AG04450 (cell line): ENCODE data around the gene PPP1R27. TPM values are rescaled to one million over a fixed set of nuclear protein-coding genes. Genes with fewer than 3 reads are reported as not detected.

Source experiments
- CTCF ChIA-PET: fragments of 300-600, 350-600 bp; formaldehyde crosslinking; extraction: SDS; loops from one replicate; lab custom pipeline; 2022; ENCODE audit warnings: antibody characterized with exemption, inconsistent platforms; lab: Charles Lee
- POLR2A ChIA-PET: fragments of 350-600 bp; formaldehyde crosslinking; extraction: SDS; loops from one replicate; lab custom pipeline; 2021; ENCODE audit warnings: antibody characterized with exemption, inconsistent platforms; lab: Yijun Ruan, JAX
- DNase-seq: peaks from one replicate; pipeline ENCODE4 v3.0.0-alpha.2; 2011; ENCODE audit warnings: low read depth, low spot score
- H3K27ac ChIP-seq: one replicate; pipeline ENCODE4 v1.5.1; 2012; ENCODE audit warnings: low read depth, low read length, control low read depth
- H3K27me3 ChIP-seq: one replicate; pipeline ENCODE4 v1.6.0; 2012; ENCODE audit warnings: low read length; ENCODE audit not compliant: control insufficient read depth, insufficient read depth
- H3K4me3 ChIP-seq: 2 replicates; pipeline ENCODE4 v1.5.1; 2011; ENCODE audit warnings: mild to moderate bottlenecking, low read depth, low read length, control low read depth
- H3K9me3 ChIP-seq: 2 replicates; pipeline ENCODE4 v1.5.1; 2012; ENCODE audit warnings: low read length; ENCODE audit not compliant: control insufficient read depth, insufficient read depth
- polyA plus RNA-seq: library from polyadenylated mRNA; depleted of rRNA; stranded (reverse); fragments of >200 nt; gene quantifications from 2 replicates; pipeline ENCODE4 v1.2.3, GENCODE V29; 2011
- TF ChIP-seq, protein P1 (sequence below): IDR thresholded peaks from 2 replicates; pipeline ENCODE4 v1.5.1; 2011; ENCODE audit warnings: low read depth, low read length, control low read depth, inconsistent platforms

PPP1R27 gene
- polyA plus RNA-seq, 1 experiment = not detected

DNA sequence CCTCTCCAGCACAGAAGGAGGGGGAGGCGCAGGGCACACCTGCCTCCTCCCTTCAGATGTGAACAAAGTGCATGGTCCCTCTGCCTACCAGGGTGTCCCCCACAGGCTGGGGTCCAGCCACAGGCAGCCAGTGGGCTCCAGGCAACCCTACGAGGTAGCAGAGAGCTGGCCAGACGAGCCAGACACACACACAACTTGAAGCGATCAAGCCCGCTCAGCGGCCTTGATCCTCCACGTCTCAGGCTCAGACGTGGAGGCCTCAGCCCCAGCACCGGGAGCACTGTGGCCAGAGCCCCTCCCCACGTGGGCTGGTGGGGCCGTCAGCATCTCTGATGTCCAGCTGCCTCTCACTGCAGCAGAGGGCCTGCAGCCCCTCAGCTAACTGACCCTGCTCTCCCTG is 10.3 kb downstream of the PPP1R27 start:
- ChIA-PET CTCF (interaction anchor here (0.5 kb wide), 1 partner anchor 20 kb away, joined by 5 read pairs; no protein-coding TSS in a partner anchor), POLR2A (interaction anchor here (1.4 kb wide), 1 partner anchor 17 kb away, joined by 4 read pairs; no protein-coding TSS in a partner anchor)
- Histone ChIP-seq H3K9me3 (no peaks in the 10 kb centered on the region; the same call in 1 of the 2 replicates), H3K27ac (no peak overlapping the region), H3K4me3 (no peak overlapping the region), H3K27me3 (no peaks in the 10 kb centered on the region)
- no peak for DNase-seq
- TF ChIP-seq, protein P1, sequence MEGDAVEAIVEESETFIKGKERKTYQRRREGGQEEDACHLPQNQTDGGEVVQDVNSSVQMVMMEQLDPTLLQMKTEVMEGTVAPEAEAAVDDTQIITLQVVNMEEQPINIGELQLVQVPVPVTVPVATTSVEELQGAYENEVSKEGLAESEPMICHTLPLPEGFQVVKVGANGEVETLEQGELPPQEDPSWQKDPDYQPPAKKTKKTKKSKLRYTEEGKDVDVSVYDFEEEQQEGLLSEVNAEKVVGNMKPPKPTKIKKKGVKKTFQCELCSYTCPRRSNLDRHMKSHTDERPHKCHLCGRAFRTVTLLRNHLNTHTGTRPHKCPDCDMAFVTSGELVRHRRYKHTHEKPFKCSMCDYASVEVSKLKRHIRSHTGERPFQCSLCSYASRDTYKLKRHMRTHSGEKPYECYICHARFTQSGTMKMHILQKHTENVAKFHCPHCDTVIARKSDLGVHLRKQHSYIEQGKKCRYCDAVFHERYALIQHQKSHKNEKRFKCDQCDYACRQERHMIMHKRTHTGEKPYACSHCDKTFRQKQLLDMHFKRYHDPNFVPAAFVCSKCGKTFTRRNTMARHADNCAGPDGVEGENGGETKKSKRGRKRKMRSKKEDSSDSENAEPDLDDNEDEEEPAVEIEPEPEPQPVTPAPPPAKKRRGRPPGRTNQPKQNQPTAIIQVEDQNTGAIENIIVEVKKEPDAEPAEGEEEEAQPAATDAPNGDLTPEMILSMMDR = no peak

DNA sequence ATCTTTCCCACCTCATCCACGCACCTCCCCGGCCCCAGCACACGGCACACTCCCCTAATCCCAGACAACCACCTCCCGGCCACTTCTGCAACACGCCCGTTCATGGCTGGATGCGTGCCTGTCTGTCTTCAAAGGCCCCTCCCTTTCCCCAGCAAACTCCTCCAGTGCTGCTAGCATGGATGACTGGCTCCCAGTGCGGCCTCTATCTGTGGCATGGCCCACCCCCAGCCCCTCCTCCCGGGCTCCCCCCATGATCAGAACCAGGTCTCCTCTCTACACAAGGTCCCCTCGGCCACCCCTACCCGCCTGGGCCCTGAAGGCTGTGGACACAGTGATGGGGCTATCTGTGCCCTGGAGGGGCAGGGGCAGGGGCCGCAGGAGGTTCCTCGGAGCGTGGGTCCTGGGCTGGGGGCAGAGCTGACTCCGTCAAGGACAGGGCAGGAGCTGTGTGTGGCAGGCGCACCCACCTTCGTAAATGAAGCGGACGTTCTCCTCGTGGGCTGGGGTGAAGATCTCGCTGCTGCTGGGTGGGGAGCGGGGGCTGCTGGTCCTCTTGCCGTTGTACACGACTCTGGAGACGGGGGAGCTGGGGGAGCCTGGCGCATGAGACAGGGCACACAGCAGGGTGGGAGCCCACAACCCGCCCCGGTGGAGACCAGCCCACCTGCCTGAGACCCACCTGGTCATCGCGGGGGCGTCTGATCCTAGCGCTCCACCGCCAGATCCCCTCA is 10.9 kb downstream of the PPP1R27 start:
- TF ChIP-seq, protein P1 = no peak
- Histone ChIP-seq H3K27me3 (peaks cover 2% of the 10 kb centered on the region), H3K27ac (no peak overlapping the region), H3K9me3 (no peaks in the 10 kb centered on the region; the same call in 1 of the 2 replicates), H3K4me3 (no peak overlapping the region)
- POLR2A ChIA-PET = no interaction called here
- no peak for DNase-seq
- CTCF ChIA-PET = no interaction called here

GRCh38 chr17:81822996-81823819 is 11.6 kb downstream of the PPP1R27 start:
- Histone ChIP-seq H3K27me3 (peaks cover 2% of the 10 kb centered on the region), H3K9me3 (no peaks in the 10 kb centered on the region; the same call in 1 of the 2 replicates), H3K27ac (no peak overlapping the region), H3K4me3 (no peak overlapping the region)
- ChIA-PET CTCF (no interaction called here), POLR2A (interaction anchor here (0.6 kb wide), 1 partner anchor 95 kb away, joined by 3 read pairs; no protein-coding TSS in a partner anchor)
- no peak for DNase-seq
- TF ChIP-seq, protein P1 = no peak

- Histone ChIP-seq H3K4me3 (no peak overlapping the region), H3K27ac (no peak overlapping the region), H3K27me3 (peaks cover 2% of the 10 kb centered on the region), H3K9me3 (no peaks in the 10 kb centered on the region; the same call in 1 of the 2 replicates)
- TF ChIP-seq, protein P1 = no peak
- ChIA-PET CTCF (interaction anchor here (0.6 kb wide), 1 partner anchor 200 kb away, joined by 3 read pairs; the partner anchor contains the start of gene CENPX), POLR2A (interaction anchor here (1.2 kb wide), 1 partner anchor 11 kb away, joined by 4 read pairs; the partner anchor contains the start of gene MCRIP1)
- DNase-seq = no peak
Observed at GRCh38 chr17:81822312-81822637, 12.6 kb downstream of the PPP1R27 start.
